Panc1 (cell line): Measurements from ENCODE around the gene CSNK2A1. TPM values are rescaled to one million over a fixed set of nuclear protein-coding genes. Genes with fewer than 3 reads are reported as not detected.

Experiments
- ATAC-seq: fragments of 200-7000 bp; cut with Tn5 transposase; 2 replicates; pipeline ENCODE4 v1.9.1; 2020; ENCODE audit warnings: mild to moderate bottlenecking, moderate library complexity
- BruUV-seq: library from RNA; stranded (reverse); fragments of 400-500 nt; replicated peaks from 2 replicates; lab custom pipeline; 2021; lab: Mats Ljungman, UMichigan
- CTCF ChIA-PET: fragments of 300-600 bp; sonication (Branson Sonifier 250); formaldehyde crosslinking; loops from one replicate; lab custom pipeline; 2022; ENCODE audit warnings: antibody characterized with exemption; lab: Charles Lee
- POLR2A ChIA-PET: fragments of 300-600 bp; sonication (Branson Sonifier 250); formaldehyde crosslinking; loops from one replicate; lab custom pipeline; 2022; ENCODE audit warnings: antibody characterized with exemption; lab: Charles Lee
- DNase-seq: peaks from one replicate; pipeline ENCODE4 v3.0.0-alpha.2; 2010; ENCODE audit warnings: low read depth, low spot score
- H3K27ac ChIP-seq: 2 replicates; pipeline ENCODE4 v1.5.1; 2011; ENCODE audit warnings: mild to moderate bottlenecking, low read length, inconsistent platforms
- H3K27me3 ChIP-seq: fragments of 200-500 bp; sonication (Bioruptor generic); 2 replicates; pipeline ENCODE4 v1.6.0; 2014; ENCODE audit warnings: low read length, inconsistent platforms; ENCODE audit not compliant: control insufficient read depth, insufficient read depth
- H3K36me3 ChIP-seq: fragments of 200-500 bp; sonication (Bioruptor generic); 2 replicates; pipeline ENCODE4 v1.5.1; 2014; ENCODE audit warnings: inconsistent platforms, mild to moderate bottlenecking, low read length, moderate library complexity; ENCODE audit not compliant: control insufficient read depth, insufficient read depth
- H3K4me1 ChIP-seq: 2 replicates; pipeline ENCODE4 v1.5.1; 2011; ENCODE audit warnings: inconsistent platforms, mild to moderate bottlenecking, low read length, moderate library complexity; ENCODE audit not compliant: control insufficient read depth, insufficient read depth
- H3K4me3 ChIP-seq, 2 experiments: 2 replicates each; pipeline ENCODE4 v1.5.1; 2011 to 2012; ENCODE audit warnings: low read depth in 2 of 2, low read length in 2 of 2, mild to moderate bottlenecking in 2 of 2, inconsistent platforms in 1 of 2, moderate library complexity in 1 of 2
- H3K9me3 ChIP-seq: fragments of 200-500 bp; sonication (Bioruptor generic); 2 replicates; pipeline ENCODE4 v1.5.1; 2014; ENCODE audit warnings: low read depth, mild to moderate bottlenecking, inconsistent platforms, low read length, moderate library complexity; ENCODE audit not compliant: control insufficient read depth, insufficient read depth
- CTCF ChIP-seq: fragments of 450-650 bp; IDR thresholded peaks from 2 replicates; pipeline ENCODE4 v1.5.1; 2017; ENCODE audit warnings: mild to moderate bottlenecking
- POLR2AphosphoS5 ChIP-seq: IDR thresholded peaks from 2 replicates; pipeline ENCODE4 v1.6.1; 2012; ENCODE audit warnings: mild to moderate bottlenecking, low read depth, low read length, moderate library complexity
- REST ChIP-seq, 2 experiments: IDR thresholded peaks; 2 replicates each; pipeline ENCODE4 v1.6.1; 2011 to 2012; ENCODE audit warnings: low read depth in 2 of 2, control low read depth in 1 of 2, low read length in 1 of 2, mild to moderate bottlenecking in 1 of 2, moderate library complexity in 1 of 2; ENCODE audit not compliant: insufficient read depth in 1 of 2
- SIN3A ChIP-seq: IDR thresholded peaks from 2 replicates; pipeline ENCODE4 v1.6.1; 2012; ENCODE audit warnings: low read depth, mild to moderate bottlenecking, low read length, moderate library complexity, borderline replicate concordance; ENCODE audit not compliant: insufficient read depth
- TCF7L2 ChIP-seq: IDR thresholded peaks from 2 replicates; pipeline ENCODE4 v1.6.1; 2011; ENCODE audit warnings: mild to moderate bottlenecking, low read depth, low read length, inconsistent platforms
- in situ Hi-C: cut with HindIII; loops from 2 replicates; pipeline ENCODE4 v1.10.0; 2016; ENCODE audit warnings: low sequenced_read_pairs, low pct_unique_long_range_greater_than_20kb
- intact Hi-C: fragments of 100-400 bp; cut with micrococcal nuclease; formaldehyde crosslinking; loops from one replicate; pipeline ENCODE4 v1.10.0; 2022; ENCODE audit not compliant: unreplicated experiment
- total RNA-seq: library from RNA; stranded (reverse); gene quantifications from one replicate; pipeline ENCODE4 v1.2.1, GENCODE V29; 2021; ENCODE audit not compliant: unreplicated experiment

Gene CSNK2A1
- total RNA-seq, 1 experiment from 2014 or later: 191 TPM

GRCh38 chr20:532530-532929 is 11.1 kb downstream of the CSNK2A1 start:
- no TSS peak for BruUV-seq
- ChIA-PET POLR2A (no interaction called here), CTCF (interaction anchor here (0.5 kb wide), 1 partner anchor 8 kb away, joined by 4 read pairs; no protein-coding TSS in a partner anchor)
- H3K4me1 ChIP-seq: peaks cover 29% of the 10 kb centered on the region
- H3K4me3 ChIP-seq: no peak overlapping the region
- no peaks in the 10 kb centered on the region for H3K36me3 ChIP-seq
- in situ Hi-C loops (no loop called here), intact Hi-C loops (no loop called here)
- no peaks in the 10 kb centered on the region for H3K9me3 ChIP-seq
- ATAC-seq: no peak
- DNase-seq: no peak
- TF ChIP-seq POLR2AphosphoS5: no peak
- TF ChIP-seq SIN3A: no peak
- TF ChIP-seq TCF7L2: no peak
- TF ChIP-seq REST (IDR thresholded peaks at IDR 0.05; ENCODE audit: insufficient read depth in 1 of 2, low read depth in 2 of 2, low read length in 1 of 2): no peak
- no peak for TF ChIP-seq CTCF
- H3K27ac ChIP-seq: no peak overlapping the region
- no peaks in the 10 kb centered on the region for H3K27me3 ChIP-seq

- TF ChIP-seq SIN3A (no peak), REST (IDR thresholded peaks at IDR 0.05; ENCODE audit: insufficient read depth in 1 of 2, low read depth in 2 of 2, low read length in 1 of 2) (no peak), CTCF (no peak)
- DNase-seq (no peak), ATAC-seq (no peak)
- Histone ChIP-seq H3K9me3 (no peaks in the 10 kb centered on the region), H3K36me3 (no peaks in the 10 kb centered on the region), H3K4me3 (no peak overlapping the region), H3K27ac (no peak overlapping the region), H3K4me1 (peaks cover 22% of the 10 kb centered on the region), H3K27me3 (no peaks in the 10 kb centered on the region)
- ChIA-PET POLR2A (no interaction called here), CTCF (no interaction called here)
- intact Hi-C loops (no loop called here), in situ Hi-C loops (no loop called here)
- no TSS peak for BruUV-seq
Observed at GRCh38 chr20:531608-532007, 12.0 kb downstream of the CSNK2A1 start.
